K562 (cell line): ENCODE data around the gene MAST4.

Experiments
- ARID3A ChIP-seq: IDR thresholded peaks from 2 replicates; pipeline ENCODE4 v1.6.1; 2012; ENCODE audit warnings: low read depth, low read length, improper control_type of control experiment, borderline replicate concordance
- CBX3 ChIP-seq, 2 experiments: IDR thresholded peaks; 1 replicate in 1 of 2; 2 replicates in 1 of 2; pipeline ENCODE4 v1.6.1; 2012; ENCODE audit warnings: inconsistent platforms in 2 of 2, low read length in 2 of 2, borderline replicate concordance in 1 of 2, control low read depth in 1 of 2
- CTCF ChIP-seq, 3 experiments: IDR thresholded peaks in 2 of 3; conservative IDR thresholded peaks in 1 of 3; 2 replicates each; pipeline ENCODE4 v1.5.1; 2011 to 2012; ENCODE audit warnings: low read length in 3 of 3, mild to moderate bottlenecking in 3 of 3, control low read depth in 2 of 3, improper control_type of control experiment in 1 of 3, inconsistent platforms in 1 of 3, low read depth in 1 of 3, mixed read lengths in 1 of 3, moderate library complexity in 1 of 3; ENCODE audit not compliant: insufficient read depth in 2 of 3
- EP300 ChIP-seq: IDR thresholded peaks from 2 replicates; pipeline ENCODE4 v1.6.1; 2012; ENCODE audit warnings: low read length, improper control_type of control experiment
- EZH2 ChIP-seq: IDR thresholded peaks from 2 replicates; pipeline ENCODE4 v1.6.1; 2012; ENCODE audit warnings: low read depth, mild to moderate bottlenecking, inconsistent platforms, low read length, borderline replicate concordance
- HCFC1 ChIP-seq: IDR thresholded peaks from 2 replicates; pipeline ENCODE4 v1.6.1; 2012; ENCODE audit warnings: low read depth, low read length, improper control_type of control experiment
- SIN3A ChIP-seq, 2 experiments: fragments of 150-350 bp in 1 of 2; IDR thresholded peaks; 2 replicates each; pipeline ENCODE4 v1.6.1; 2011 to 2016; ENCODE audit warnings: borderline replicate concordance in 2 of 2, low read depth in 2 of 2, low read length in 2 of 2, mild to moderate bottlenecking in 2 of 2, moderate library complexity in 2 of 2; ENCODE audit not compliant: control insufficient read depth in 1 of 2
- ZNF561 ChIP-seq: fragments of 450-650 bp; formaldehyde crosslinking; conservative IDR thresholded peaks from 2 replicates; pipeline ENCODE4 v1.4.0; 2020; ENCODE audit warnings: mild to moderate bottlenecking, moderate library complexity
- ZZZ3 ChIP-seq: fragments of 450-650 bp; IDR thresholded peaks from 2 replicates; pipeline ENCODE4 v1.6.1; 2016; ENCODE audit warnings: antibody characterized with exemption, mild to moderate bottlenecking, moderate library complexity
- TF ChIP-seq, protein P1 (sequence below): fragments of 250-450 bp; sonication (Bioruptor Pico); IDR thresholded peaks from 2 replicates; pipeline ENCODE4 v1.5.1; 2021; ENCODE audit warnings: mild to moderate bottlenecking
- TF ChIP-seq, protein P2 (sequence below), 2 experiments: fragments of 450-650 bp; formaldehyde crosslinking in 1 of 2; IDR thresholded peaks; 2 replicates each; pipeline versions ENCODE4 v1.4.0 to v1.6.1; 2014 to 2020; ENCODE audit warnings: mild to moderate bottlenecking in 2 of 2, borderline replicate concordance in 1 of 2, low read depth in 1 of 2

DNA sequence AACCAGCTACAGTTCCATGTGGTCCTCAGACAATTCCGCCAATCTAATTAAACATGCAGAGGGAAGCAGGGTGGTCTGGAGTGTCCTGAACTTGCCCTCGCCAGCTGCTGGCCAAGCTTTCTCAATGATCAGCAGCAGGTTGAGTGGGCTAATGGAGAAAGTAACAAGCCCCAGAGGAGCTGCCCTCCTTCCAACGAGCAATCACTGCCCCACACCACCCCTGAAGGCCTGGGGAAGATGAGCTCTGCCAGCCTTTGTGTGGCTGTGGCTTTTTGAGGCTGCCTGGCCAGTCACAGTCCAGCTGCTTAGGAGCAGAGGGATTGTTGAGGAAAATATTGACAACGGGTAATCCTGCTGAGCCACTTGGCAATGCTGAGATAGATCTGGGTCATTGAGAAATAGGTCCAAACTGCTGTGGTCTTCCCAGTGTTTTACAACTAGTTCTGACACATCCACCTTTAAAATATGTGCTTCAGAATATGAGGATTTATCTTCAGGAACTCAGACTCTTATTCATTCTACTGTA is 493.1 kb downstream of the MAST4 start:
- TF ChIP-seq EZH2: no peak
- TF ChIP-seq SIN3A (IDR thresholded peaks at IDR 0.05; ENCODE audit: borderline replicate concordance in 2 of 2, control insufficient read depth in 1 of 2, low read depth in 2 of 2, low read length in 2 of 2): no peak
- TF ChIP-seq CBX3 (IDR thresholded peaks at IDR 0.05; ENCODE audit: borderline replicate concordance in 1 of 2, low read length in 2 of 2): no peak
- no peak for TF ChIP-seq EP300
- TF ChIP-seq CTCF (IDR thresholded peaks at IDR 0.05 in 2 of 3, conservative IDR thresholded peaks at IDR 0.05 in 1 of 3; ENCODE audit: insufficient read depth in 2 of 3, low read depth in 1 of 3, low read length in 3 of 3): no peak
- no peak for TF ChIP-seq ARID3A
- TF ChIP-seq, protein P1, sequence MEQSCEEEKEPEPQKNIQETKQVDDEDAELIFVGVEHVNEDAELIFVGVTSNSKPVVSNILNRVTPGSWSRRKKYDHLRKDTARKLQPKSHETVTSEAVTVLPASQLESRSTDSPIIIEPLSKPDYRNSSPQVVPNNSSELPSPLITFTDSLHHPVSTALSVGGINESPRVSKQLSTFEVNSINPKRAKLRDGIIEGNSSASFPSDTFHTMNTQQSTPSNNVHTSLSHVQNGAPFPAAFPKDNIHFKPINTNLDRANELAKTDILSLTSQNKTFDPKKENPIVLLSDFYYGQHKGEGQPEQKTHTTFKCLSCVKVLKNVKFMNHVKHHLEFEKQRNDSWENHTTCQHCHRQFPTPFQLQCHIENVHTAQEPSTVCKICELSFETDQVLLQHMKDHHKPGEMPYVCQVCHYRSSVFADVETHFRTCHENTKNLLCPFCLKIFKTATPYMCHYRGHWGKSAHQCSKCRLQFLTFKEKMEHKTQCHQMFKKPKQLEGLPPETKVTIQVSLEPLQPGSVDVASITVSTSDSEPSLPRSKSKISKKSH (CRISPR knock-in tag): no peak
- no peak for TF ChIP-seq ZZZ3
- TF ChIP-seq ZNF561 (CRISPR knock-in tag): no peak
- TF ChIP-seq, protein P2, sequence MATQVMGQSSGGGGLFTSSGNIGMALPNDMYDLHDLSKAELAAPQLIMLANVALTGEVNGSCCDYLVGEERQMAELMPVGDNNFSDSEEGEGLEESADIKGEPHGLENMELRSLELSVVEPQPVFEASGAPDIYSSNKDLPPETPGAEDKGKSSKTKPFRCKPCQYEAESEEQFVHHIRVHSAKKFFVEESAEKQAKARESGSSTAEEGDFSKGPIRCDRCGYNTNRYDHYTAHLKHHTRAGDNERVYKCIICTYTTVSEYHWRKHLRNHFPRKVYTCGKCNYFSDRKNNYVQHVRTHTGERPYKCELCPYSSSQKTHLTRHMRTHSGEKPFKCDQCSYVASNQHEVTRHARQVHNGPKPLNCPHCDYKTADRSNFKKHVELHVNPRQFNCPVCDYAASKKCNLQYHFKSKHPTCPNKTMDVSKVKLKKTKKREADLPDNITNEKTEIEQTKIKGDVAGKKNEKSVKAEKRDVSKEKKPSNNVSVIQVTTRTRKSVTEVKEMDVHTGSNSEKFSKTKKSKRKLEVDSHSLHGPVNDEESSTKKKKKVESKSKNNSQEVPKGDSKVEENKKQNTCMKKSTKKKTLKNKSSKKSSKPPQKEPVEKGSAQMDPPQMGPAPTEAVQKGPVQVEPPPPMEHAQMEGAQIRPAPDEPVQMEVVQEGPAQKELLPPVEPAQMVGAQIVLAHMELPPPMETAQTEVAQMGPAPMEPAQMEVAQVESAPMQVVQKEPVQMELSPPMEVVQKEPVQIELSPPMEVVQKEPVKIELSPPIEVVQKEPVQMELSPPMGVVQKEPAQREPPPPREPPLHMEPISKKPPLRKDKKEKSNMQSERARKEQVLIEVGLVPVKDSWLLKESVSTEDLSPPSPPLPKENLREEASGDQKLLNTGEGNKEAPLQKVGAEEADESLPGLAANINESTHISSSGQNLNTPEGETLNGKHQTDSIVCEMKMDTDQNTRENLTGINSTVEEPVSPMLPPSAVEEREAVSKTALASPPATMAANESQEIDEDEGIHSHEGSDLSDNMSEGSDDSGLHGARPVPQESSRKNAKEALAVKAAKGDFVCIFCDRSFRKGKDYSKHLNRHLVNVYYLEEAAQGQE (IDR thresholded peaks at IDR 0.05; ENCODE audit: borderline replicate concordance): no peak
- TF ChIP-seq, protein P2 (CRISPR knock-in tag; IDR thresholded peaks at IDR 0.05; ENCODE audit: low read depth): no peak
- no peak for TF ChIP-seq HCFC1
